ENCODE data around the gene RAI1. TPM values are rescaled to one million over a fixed set of nuclear protein-coding genes. Genes with fewer than 3 reads are reported as not detected.

RAI1 gene
- total RNA-seq, 1 donor from 2014 or later, result 39.1 TPM

GRCh38 chr17:17778308-17779014 lies 97.2 kb downstream of the RAI1 start:
- H3K79me2 ChIP-seq (ENCODE audit: insufficient read depth, low read length), result peaks cover 22% of the 10 kb centered on the region
- no peak overlapping the region for H3K9ac ChIP-seq (ENCODE audit: low read length)
- FAIRE-seq, result no peak
- peaks cover 18% of the 10 kb centered on the region for H3K4me1 Mint-ChIP-seq (ENCODE audit: low read depth, unreplicated experiment)
- H3K4me3 Mint-ChIP-seq (ENCODE audit: unreplicated experiment), result no peak overlapping the region
- no peaks in the 10 kb centered on the region for H3K36me3 ChIP-seq (ENCODE audit: insufficient read depth, low read length)
- H3K4me3 ChIP-seq (ENCODE audit: insufficient read depth, low read depth, low read length), result no peak overlapping the region
- peak; percentile 23 for DNase-seq (ENCODE audit: low read depth)
- H3K4me2 ChIP-seq (ENCODE audit: low read length), result no peak overlapping the region
- no peaks in the 10 kb centered on the region for H3K27me3 ChIP-seq (ENCODE audit: insufficient read depth, low read length)
- no peak overlapping the region for H3K27ac Mint-ChIP-seq (ENCODE audit: unreplicated experiment)
- no peak overlapping the region for H3K27ac ChIP-seq (ENCODE audit: low read depth, low read length)
- no peaks in the 10 kb centered on the region for H3K9me3 ChIP-seq (ENCODE audit: insufficient read depth, low read depth, low read length)
- no peaks in the 10 kb centered on the region for H3K9me3 Mint-ChIP-seq (ENCODE audit: unreplicated experiment)
- no peak overlapping the region for H2AFZ ChIP-seq (ENCODE audit: low read depth, low read length)
- peaks cover 77% of the 10 kb centered on the region for H4K20me1 ChIP-seq (ENCODE audit: insufficient read depth, low read length)
- H3K27me3 Mint-ChIP-seq (ENCODE audit: low read depth, unreplicated experiment), result no peaks in the 10 kb centered on the region
- TF ChIP-seq CTCF (IDR thresholded peaks at IDR 0.05; ENCODE audit: insufficient read depth, low read depth, low read length), result no peak
- TF ChIP-seq EZH2 (IDR thresholded peaks at IDR 0.05; ENCODE audit: insufficient read depth, low read length), result no peak
- peaks cover 1% of the 10 kb centered on the region for H3K36me3 Mint-ChIP-seq (ENCODE audit: low read depth, unreplicated experiment)
- H3K4me1 ChIP-seq (ENCODE audit: insufficient read depth, low read length), result peaks cover 31% of the 10 kb centered on the region

- H3K9me3 ChIP-seq (ENCODE audit: insufficient read depth, low read depth, low read length), result no peaks in the 10 kb centered on the region
- H3K4me3 ChIP-seq (ENCODE audit: insufficient read depth, low read depth, low read length), result no peak overlapping the region
- peaks cover 1% of the 10 kb centered on the region for H3K36me3 Mint-ChIP-seq (ENCODE audit: low read depth, unreplicated experiment)
- peaks cover 19% of the 10 kb centered on the region for H3K4me1 Mint-ChIP-seq (ENCODE audit: low read depth, unreplicated experiment)
- no peaks in the 10 kb centered on the region for H3K36me3 ChIP-seq (ENCODE audit: insufficient read depth, low read length)
- no peak overlapping the region for H3K27ac Mint-ChIP-seq (ENCODE audit: unreplicated experiment)
- no peak for FAIRE-seq
- H3K27ac ChIP-seq (ENCODE audit: low read depth, low read length), result no peak overlapping the region
- H2AFZ ChIP-seq (ENCODE audit: low read depth, low read length), result no peak overlapping the region
- no peak for DNase-seq (ENCODE audit: low read depth)
- peaks cover 19% of the 10 kb centered on the region for H3K79me2 ChIP-seq (ENCODE audit: insufficient read depth, low read length)
- H3K9ac ChIP-seq (ENCODE audit: low read length), result no peak overlapping the region
- no peak for TF ChIP-seq EZH2 (IDR thresholded peaks at IDR 0.05; ENCODE audit: insufficient read depth, low read length)
- TF ChIP-seq CTCF (IDR thresholded peaks at IDR 0.05; ENCODE audit: insufficient read depth, low read depth, low read length), result no peak
- H3K4me3 Mint-ChIP-seq (ENCODE audit: unreplicated experiment), result no peak overlapping the region
- no peaks in the 10 kb centered on the region for H3K9me3 Mint-ChIP-seq (ENCODE audit: unreplicated experiment)
- H3K27me3 Mint-ChIP-seq (ENCODE audit: low read depth, unreplicated experiment), result no peaks in the 10 kb centered on the region
- H3K27me3 ChIP-seq (ENCODE audit: insufficient read depth, low read length), result no peaks in the 10 kb centered on the region
- H3K4me1 ChIP-seq (ENCODE audit: insufficient read depth, low read length), result peaks cover 34% of the 10 kb centered on the region
- peaks cover 78% of the 10 kb centered on the region for H4K20me1 ChIP-seq (ENCODE audit: insufficient read depth, low read length)
- no peak overlapping the region for H3K4me2 ChIP-seq (ENCODE audit: low read length)
Measured at GRCh38 chr17:17779015-17779611, 97.9 kb downstream of the RAI1 start.
